Esophagus muscularis mucosa (tissue), 4 donors: Measurements from ENCODE around the gene NBEA.

ENCODE experiments used
- EP300 ChIP-seq: sonication (generic); formaldehyde crosslinking; IDR thresholded peaks from one replicate; pipeline ENCODE4 v1.6.1; 2017; ENCODE audit warnings: antibody characterized with exemption
- POLR2A ChIP-seq: fragments of 450-650 bp; IDR thresholded peaks from one replicate; pipeline ENCODE4 v1.6.1; 2017; ENCODE audit warnings: antibody characterized with exemption, moderate library complexity, mild to moderate bottlenecking, low read depth
- POLR2AphosphoS5 ChIP-seq, 2 donors: sonication (generic); formaldehyde crosslinking; IDR thresholded peaks; one replicate each; pipeline ENCODE4 v1.6.1; 2017; ENCODE audit warnings: antibody characterized with exemption in 2 of 2
- TF ChIP-seq, protein P1 (sequence below), 3 experiments: fragments of 200-600 bp in 2 of 3; fragments of 450-650 bp in 1 of 3; sonication (generic) in 2 of 3; IDR thresholded peaks; one replicate each; pipeline ENCODE4 v1.5.1; 2017 to 2019; ENCODE audit warnings: antibody characterized with exemption in 3 of 3, mild to moderate bottlenecking in 2 of 3, moderate library complexity in 1 of 3

DNA sequence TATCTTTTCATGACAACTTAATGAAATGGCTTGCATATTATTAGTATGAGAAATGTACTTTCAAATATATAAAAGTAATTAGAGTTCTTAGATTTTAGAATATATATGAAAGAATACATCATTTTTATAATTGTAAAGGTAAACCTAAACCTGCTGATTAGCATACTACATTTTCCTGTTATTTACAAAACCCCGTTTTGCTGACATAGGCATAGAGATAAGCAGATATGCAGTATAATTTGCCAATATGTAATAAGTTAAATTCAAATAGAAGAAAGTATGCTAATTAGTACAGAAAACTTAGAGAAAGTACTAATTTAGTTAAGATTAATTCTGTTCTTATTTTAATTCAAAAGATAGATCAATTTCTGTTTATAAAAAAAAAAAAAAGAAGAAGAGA, 513.0 kb downstream of the NBEA start:
- TF ChIP-seq, protein P1, sequence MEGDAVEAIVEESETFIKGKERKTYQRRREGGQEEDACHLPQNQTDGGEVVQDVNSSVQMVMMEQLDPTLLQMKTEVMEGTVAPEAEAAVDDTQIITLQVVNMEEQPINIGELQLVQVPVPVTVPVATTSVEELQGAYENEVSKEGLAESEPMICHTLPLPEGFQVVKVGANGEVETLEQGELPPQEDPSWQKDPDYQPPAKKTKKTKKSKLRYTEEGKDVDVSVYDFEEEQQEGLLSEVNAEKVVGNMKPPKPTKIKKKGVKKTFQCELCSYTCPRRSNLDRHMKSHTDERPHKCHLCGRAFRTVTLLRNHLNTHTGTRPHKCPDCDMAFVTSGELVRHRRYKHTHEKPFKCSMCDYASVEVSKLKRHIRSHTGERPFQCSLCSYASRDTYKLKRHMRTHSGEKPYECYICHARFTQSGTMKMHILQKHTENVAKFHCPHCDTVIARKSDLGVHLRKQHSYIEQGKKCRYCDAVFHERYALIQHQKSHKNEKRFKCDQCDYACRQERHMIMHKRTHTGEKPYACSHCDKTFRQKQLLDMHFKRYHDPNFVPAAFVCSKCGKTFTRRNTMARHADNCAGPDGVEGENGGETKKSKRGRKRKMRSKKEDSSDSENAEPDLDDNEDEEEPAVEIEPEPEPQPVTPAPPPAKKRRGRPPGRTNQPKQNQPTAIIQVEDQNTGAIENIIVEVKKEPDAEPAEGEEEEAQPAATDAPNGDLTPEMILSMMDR (IDR thresholded peaks at IDR 0.05) = no peak
- TF ChIP-seq EP300 = no peak
- no peak for TF ChIP-seq POLR2A
- no peak for TF ChIP-seq POLR2AphosphoS5 (IDR thresholded peaks at IDR 0.05)
